DOHH2 (cell line): Measurements from ENCODE around the gene COL6A5.
"Not testable (repeated sequence)": the region's sequence is repeated elsewhere in the genome, so short reads cannot be mapped to it uniquely, and the experiment has no call there.

ENCODE experiments used
- H3F3A ChIP-seq: fragments of 200-600 bp; sonication (generic), shearing (Covaris generic); 2 replicates; pipeline ENCODE4 v1.6.0; 2016; ENCODE audit warnings: antibody characterized with exemption, mild to moderate bottlenecking; ENCODE audit not compliant: control insufficient read depth, insufficient read depth
- H3K27ac ChIP-seq: fragments of 200-600 bp; sonication (generic); 2 replicates; pipeline ENCODE4 v1.5.1; 2014; ENCODE audit warnings: low read depth, mild to moderate bottlenecking, low read length, moderate library complexity
- H3K27me3 ChIP-seq: fragments of 200-600 bp; sonication (generic); 2 replicates; pipeline ENCODE4 v1.6.1; 2014; ENCODE audit warnings: mild to moderate bottlenecking, low read length, mixed read lengths; ENCODE audit not compliant: control insufficient read depth
- H3K36me3 ChIP-seq: fragments of 200-600 bp; sonication (generic); 2 replicates; pipeline ENCODE4 v1.6.1; 2014; ENCODE audit warnings: mild to moderate bottlenecking, low read length, moderate library complexity, mixed read lengths; ENCODE audit not compliant: control insufficient read depth
- H3K4me1 ChIP-seq: fragments of 200-600 bp; sonication (generic); 2 replicates; pipeline ENCODE4 v1.6.1; 2014; ENCODE audit warnings: mild to moderate bottlenecking, low read length, mixed read lengths; ENCODE audit not compliant: control insufficient read depth
- H3K4me2 ChIP-seq: fragments of 200-600 bp; sonication (generic); 2 replicates; pipeline ENCODE4 v1.6.0; 2014; ENCODE audit warnings: mild to moderate bottlenecking, low read length, moderate library complexity
- H3K4me3 ChIP-seq: fragments of 200-600 bp; sonication (generic); 2 replicates; pipeline ENCODE4 v1.5.1; 2014; ENCODE audit warnings: mild to moderate bottlenecking, low read length, mixed read lengths
- H3K79me2 ChIP-seq: fragments of 200-600 bp; sonication (generic); 2 replicates; pipeline ENCODE4 v1.6.1; 2014; ENCODE audit warnings: mild to moderate bottlenecking, low read length, mixed read lengths; ENCODE audit not compliant: control insufficient read depth
- H3K9me2 ChIP-seq: fragments of 200-600 bp; sonication (generic); replicated peaks from 2 replicates; pipeline ENCODE4 v1.6.1; 2014; ENCODE audit warnings: mild to moderate bottlenecking, low read length, mixed read lengths; ENCODE audit not compliant: control insufficient read depth
- H3K9me3 ChIP-seq: fragments of 200-600 bp; sonication (generic); 2 replicates; pipeline ENCODE4 v1.6.1; 2014; ENCODE audit warnings: antibody characterized with exemption, low read length, mixed read lengths; ENCODE audit not compliant: control insufficient read depth, insufficient read depth
- H4K20me1 ChIP-seq: fragments of 200-600 bp; sonication (generic); 2 replicates; pipeline ENCODE4 v1.6.0; 2014; ENCODE audit warnings: low read depth, mild to moderate bottlenecking, antibody characterized with exemption, low read length, moderate library complexity; ENCODE audit not compliant: control insufficient read depth, insufficient read depth
- CTCF ChIP-seq: fragments of 200-600 bp; sonication (generic); IDR thresholded peaks from one replicate; pipeline ENCODE4 v1.5.1; 2014; ENCODE audit warnings: antibody characterized with exemption, mild to moderate bottlenecking, low read depth, low read length; ENCODE audit not compliant: poor library complexity, severe bottlenecking
- EZH2phosphoT487 ChIP-seq: fragments of 200-600 bp; sonication (generic); IDR thresholded peaks from 2 replicates; pipeline ENCODE4 v1.6.1; 2017; ENCODE audit warnings: borderline replicate concordance, mild to moderate bottlenecking, antibody characterized with exemption, low read length, moderate library complexity, mixed read lengths

COL6A5 gene

GRCh38 chr3:130428871-130429712, 83.6 kb downstream of the COL6A5 start:
- no peak overlapping the region for H3K4me2 ChIP-seq

GRCh38 chr3:130429713-130430023, 84.2 kb downstream of the COL6A5 start:
- no peak overlapping the region for H3K27ac ChIP-seq
- no peak overlapping the region for H3K4me2 ChIP-seq
- H3K4me3 ChIP-seq: no peak overlapping the region
- no peaks in the 10 kb centered on the region for H3K9me2 ChIP-seq
- H3K79me2 ChIP-seq: no peaks in the 10 kb centered on the region
- H3K36me3 ChIP-seq: no peaks in the 10 kb centered on the region
- H3K4me1 ChIP-seq: no peaks in the 10 kb centered on the region
- H3K27me3 ChIP-seq: no peaks in the 10 kb centered on the region
- H4K20me1 ChIP-seq: no peaks in the 10 kb centered on the region
- H3F3A ChIP-seq: no peaks in the 10 kb centered on the region
- H3K9me3 ChIP-seq: no peaks in the 10 kb centered on the region
- no peak for TF ChIP-seq EZH2phosphoT487
- no peak for TF ChIP-seq CTCF

More at GRCh38 chr3:130428871-130429712, 83.6 kb downstream of the COL6A5 start:
- no peaks in the 10 kb centered on the region for H3K9me3 ChIP-seq
- no peaks in the 10 kb centered on the region for H3F3A ChIP-seq
- H3K4me1 ChIP-seq: no peaks in the 10 kb centered on the region
- H3K79me2 ChIP-seq: no peaks in the 10 kb centered on the region
- no peaks in the 10 kb centered on the region for H4K20me1 ChIP-seq
- no peaks in the 10 kb centered on the region for H3K27me3 ChIP-seq
- H3K9me2 ChIP-seq: no peaks in the 10 kb centered on the region
- H3K36me3 ChIP-seq: no peaks in the 10 kb centered on the region
- H3K27ac ChIP-seq: no peak overlapping the region
- no peak for TF ChIP-seq EZH2phosphoT487
- no peak for TF ChIP-seq CTCF
- no peak overlapping the region for H3K4me3 ChIP-seq

- Histone ChIP-seq H3K27me3 (no peaks in the 10 kb centered on the region), H3K9me2 (no peaks in the 10 kb centered on the region), H3K4me3 (no peak overlapping the region), H3K27ac (no peak overlapping the region), H4K20me1 (no peaks in the 10 kb centered on the region), H3K9me3 (no peaks in the 10 kb centered on the region), H3K4me2 (no peak overlapping the region), H3K79me2 (no peaks in the 10 kb centered on the region), H3K4me1 (no peaks in the 10 kb centered on the region), H3K36me3 (no peaks in the 10 kb centered on the region), H3F3A (no peaks in the 10 kb centered on the region)
- TF ChIP-seq CTCF (no peak), EZH2phosphoT487 (no peak)
Observed at GRCh38 chr3:130430266-130430665, 84.8 kb downstream of the COL6A5 start.

- H3K79me2 ChIP-seq: not testable (repeated sequence)
Observed at GRCh38 chr3:130432086-130432485, 86.6 kb downstream of the COL6A5 start.

More at GRCh38 chr3:130432086-130432485, 86.6 kb downstream of the COL6A5 start:
- H3K4me1 ChIP-seq, H3K9me3 ChIP-seq, H3K4me3 ChIP-seq, H4K20me1 ChIP-seq, H3K9me2 ChIP-seq, H3K4me2 ChIP-seq, H3K27me3 ChIP-seq, H3K36me3 ChIP-seq, H3K27ac ChIP-seq, H3F3A ChIP-seq: not testable (repeated sequence)
